GM12891 (cell line): ENCODE measurements around the gene EFL1.

Experiments
- PAX5 ChIP-seq: IDR thresholded peaks from 2 replicates; pipeline ENCODE4 v1.6.1; 2011; ENCODE audit warnings: low read length, moderate library complexity, mild to moderate bottlenecking; ENCODE audit not compliant: insufficient read depth, severe bottlenecking
- POLR2A ChIP-seq: IDR thresholded peaks from 2 replicates; pipeline ENCODE4 v1.6.1; 2011; ENCODE audit warnings: low read depth, low read length, control low read depth
- POLR2AphosphoS5 ChIP-seq: IDR thresholded peaks from 2 replicates; pipeline ENCODE4 v1.6.1; 2011; ENCODE audit warnings: low read depth, low read length, control low read depth
- SPI1 ChIP-seq: IDR thresholded peaks from 2 replicates; pipeline ENCODE4 v1.6.1; 2011; ENCODE audit warnings: low read depth, low read length, control low read depth
- TAF1 ChIP-seq: IDR thresholded peaks from 2 replicates; pipeline ENCODE4 v1.6.1; 2011; ENCODE audit warnings: low read depth, low read length, control low read depth

GRCh38 chr15:82300883-82301282 lies 38.3 kb upstream of the EFL1 start:
- TF ChIP-seq POLR2AphosphoS5 (no peak), TAF1 (no peak), POLR2A (no peak), SPI1 (no peak), PAX5 (no peak)
